H1 (cell line): ENCODE results near the gene AMZ1. TPM values are rescaled to one million over a fixed set of nuclear protein-coding genes. Genes with fewer than 3 reads are reported as not detected.

Experiments used
- CTCF ChIA-PET: fragments of 300-600 bp; sonication (Branson Sonifier 250); formaldehyde crosslinking; loops from one replicate; lab custom pipeline; 2021; ENCODE audit not compliant: partially characterized antibody; lab: Charles Lee
- POLR2A ChIA-PET: fragments of 300-600 bp; sonication (Branson Sonifier 250); formaldehyde crosslinking; loops from one replicate; lab custom pipeline; 2021; ENCODE audit warnings: inconsistent platforms; ENCODE audit not compliant: partially characterized antibody; lab: Charles Lee
- DNase-seq, 2 experiments: peaks; one replicate each; pipeline versions ENCODE4 v3.0.0 to v3.0.0-alpha.2; 2010 to 2022; ENCODE audit warnings: low spot score in 2 of 2, low read depth in 1 of 2, mixed read lengths in 1 of 2
- FAIRE-seq: peaks from 2 replicates; lab custom pipeline; 2011; peaks lifted over from hg19 to GRCh38; lab: Jason Lieb, UNC
- H2AFZ ChIP-seq: 2 replicates; pipeline ENCODE4 v1.8.1; 2012; ENCODE audit warnings: low read length, inconsistent platforms
- H2AK5ac ChIP-seq: 2 replicates; pipeline ENCODE4 v1.6.1; 2013; ENCODE audit warnings: low read depth, low read length
- H2BK120ac ChIP-seq: replicated peaks from 2 replicates; pipeline ENCODE3; 2013; ENCODE audit warnings: low read depth, low read length, inconsistent platforms
- H2BK12ac ChIP-seq: 2 replicates; pipeline ENCODE4 v1.6.1; 2013; ENCODE audit warnings: low read depth, low read length
- H2BK15ac ChIP-seq: 2 replicates; pipeline ENCODE4 v1.6.1; 2013; ENCODE audit warnings: low read length
- H2BK20ac ChIP-seq: 2 replicates; pipeline ENCODE4 v1.6.1; 2013; ENCODE audit warnings: low read length
- H2BK5ac ChIP-seq: 2 replicates; pipeline ENCODE4 v1.6.1; 2013; ENCODE audit warnings: low read depth, low read length
- H3K14ac ChIP-seq: 2 replicates; pipeline ENCODE4 v1.6.1; 2013; ENCODE audit warnings: inconsistent platforms; ENCODE audit not compliant: insufficient read length
- H3K18ac ChIP-seq: 2 replicates; pipeline ENCODE4 v1.6.1; 2013; ENCODE audit warnings: low read length; ENCODE audit errors: extremely low read depth
- H3K23ac ChIP-seq: 2 replicates; pipeline ENCODE4 v1.6.1; 2013; ENCODE audit warnings: inconsistent platforms; ENCODE audit not compliant: insufficient read length
- H3K23me2 ChIP-seq: 2 replicates; pipeline ENCODE4 v1.6.1; 2013; ENCODE audit warnings: low read depth, low read length
- H3K27ac ChIP-seq: 2 replicates; pipeline ENCODE4 v1.6.1; 2011; ENCODE audit warnings: low read depth, low read length, inconsistent platforms
- H3K27me3 ChIP-seq, 4 experiments: replicated peaks in 1 of 4; 1 replicate in 1 of 4; 2 replicates in 3 of 4; pipeline versions ENCODE4 v1.6.1 to v1.8.1; 2011 to 2013; ENCODE audit warnings: low read length in 3 of 4, mild to moderate bottlenecking in 3 of 4, inconsistent platforms in 2 of 4, mixed read lengths in 2 of 4, moderate library complexity in 1 of 4; ENCODE audit not compliant: control insufficient read depth in 3 of 4, insufficient read depth in 3 of 4; ENCODE audit errors: extremely low read depth in 1 of 4
- H3K36me3 ChIP-seq, 4 experiments: 2 replicates each; pipeline versions ENCODE4 v1.6.1 to v1.8.1; 2011 to 2013; ENCODE audit warnings: mild to moderate bottlenecking in 4 of 4, low read length in 3 of 4, moderate library complexity in 2 of 4, control low read depth in 1 of 4, inconsistent platforms in 1 of 4; ENCODE audit not compliant: insufficient read depth in 4 of 4, control insufficient read depth in 2 of 4
- H3K4ac ChIP-seq: replicated peaks from 2 replicates; pipeline ENCODE3; 2013; ENCODE audit warnings: low read length, low read depth, mixed read lengths, inconsistent platforms; ENCODE audit not compliant: insufficient read length
- H3K4me1 ChIP-seq, 4 experiments: replicated peaks in 1 of 4; 1 replicate in 1 of 4; 2 replicates in 3 of 4; pipeline versions ENCODE4 v1.6.1 to v1.8.1; 2011 to 2013; ENCODE audit warnings: low read length in 3 of 4, inconsistent platforms in 2 of 4, mixed read lengths in 1 of 4; ENCODE audit not compliant: insufficient read depth in 4 of 4, control insufficient read depth in 3 of 4
- H3K4me2 ChIP-seq, 2 experiments: 2 replicates each; pipeline versions ENCODE4 v1.6.1 to v1.8.1; 2011 to 2013; ENCODE audit warnings: low read depth in 2 of 2, low read length in 2 of 2, control low read depth in 1 of 2, inconsistent platforms in 1 of 2, mild to moderate bottlenecking in 1 of 2; ENCODE audit not compliant: insufficient read depth in 1 of 2
- H3K4me3 ChIP-seq, 4 experiments: fragments of 200-600, 300-600 bp in 1 of 4; sonication (generic), shearing (Covaris generic), sonication (Bioruptor Twin) in 1 of 4; 2 replicates each; pipeline versions ENCODE4 v1.5.1 to v1.8.1; 2011 to 2016; ENCODE audit warnings: low read length in 4 of 4, low read depth in 3 of 4, control low read depth in 2 of 4, inconsistent platforms in 2 of 4, mild to moderate bottlenecking in 2 of 4, mixed read lengths in 1 of 4, moderate library complexity in 1 of 4; ENCODE audit not compliant: insufficient read depth in 2 of 4; ENCODE audit errors: extremely low read depth in 1 of 4
- H3K56ac ChIP-seq: replicated peaks from 2 replicates; pipeline ENCODE3; 2013; ENCODE audit warnings: low read depth, mild to moderate bottlenecking, mixed read lengths, low read length, inconsistent platforms; ENCODE audit not compliant: insufficient read length
- H3K79me1 ChIP-seq: 2 replicates; pipeline ENCODE4 v1.6.1; 2013; ENCODE audit warnings: low read depth, low read length, control low read depth
- H3K79me2 ChIP-seq, 2 experiments: 2 replicates each; pipeline versions ENCODE4 v1.6.1 to v1.8.1; 2012 to 2013; ENCODE audit warnings: low read length in 2 of 2, mild to moderate bottlenecking in 2 of 2, inconsistent platforms in 1 of 2; ENCODE audit not compliant: insufficient read depth in 2 of 2, control insufficient read depth in 1 of 2
- H3K9ac ChIP-seq, 4 experiments: replicated peaks in 1 of 4; 1 replicate in 1 of 4; 2 replicates in 3 of 4; pipeline versions ENCODE4 v1.6.1 to v1.8.1; 2011 to 2013; ENCODE audit warnings: low read depth in 3 of 4, low read length in 3 of 4, control low read depth in 2 of 4, mild to moderate bottlenecking in 2 of 4, moderate library complexity in 2 of 4, inconsistent platforms in 1 of 4; ENCODE audit errors: extremely low read depth in 1 of 4
- H3K9me3 ChIP-seq, 2 experiments: 2 replicates each; pipeline versions ENCODE4 v1.6.1 to v1.8.1; 2012 to 2013; ENCODE audit warnings: mild to moderate bottlenecking in 2 of 2, moderate library complexity in 2 of 2, control low read depth in 1 of 2, inconsistent platforms in 1 of 2, low read depth in 1 of 2, low read length in 1 of 2, mixed read lengths in 1 of 2; ENCODE audit not compliant: insufficient read depth in 2 of 2
- H4K20me1 ChIP-seq, 2 experiments: replicated peaks in 1 of 2; 2 replicates each; pipeline versions ENCODE3 to v1.8.1; 2011 to 2013; ENCODE audit warnings: inconsistent platforms in 2 of 2, low read length in 2 of 2, mild to moderate bottlenecking in 1 of 2; ENCODE audit not compliant: insufficient read depth in 2 of 2, control insufficient read depth in 1 of 2
- H4K5ac ChIP-seq: 2 replicates; pipeline ENCODE4 v1.6.1; 2013; ENCODE audit warnings: low read length, low read depth, mixed read lengths, inconsistent platforms; ENCODE audit not compliant: insufficient read length
- H4K8ac ChIP-seq: 2 replicates; pipeline ENCODE4 v1.8.0; 2013; ENCODE audit warnings: mild to moderate bottlenecking, moderate library complexity, low read length, inconsistent platforms; ENCODE audit not compliant: insufficient read depth; ENCODE audit errors: extremely low read depth
- H4K91ac ChIP-seq: replicated peaks from 2 replicates; pipeline ENCODE3; 2013; ENCODE audit warnings: low read length, mixed read lengths, inconsistent platforms; ENCODE audit not compliant: insufficient read length
- SIX5 ChIP-seq: IDR thresholded peaks from 2 replicates; pipeline ENCODE4 v1.6.1; 2011; ENCODE audit warnings: mild to moderate bottlenecking, low read depth, low read length
- WGBS, 2 experiments: shearing (Covaris generic) in 1 of 2; methylation state at CpG; one replicate each; pipeline versions ENCODE4 v1.1.6 to v1.1.7; 2013 to 2015; ENCODE audit warnings: low lambda C conversion rate in 2 of 2, mixed read lengths in 2 of 2, inconsistent platforms in 1 of 2, low coverage in 1 of 2, missing lambda C conversion rate in 1 of 2; ENCODE audit not compliant: insufficient replicate concordance in 2 of 2, insufficient coverage in 1 of 2, insufficient read length in 1 of 2; ENCODE audit errors: extremely low coverage in 1 of 2, missing lambda C conversion rate in 1 of 2; 5-methylcytosine and 5-hydroxymethylcytosine counted together
- polyA plus RNA-seq, 7 experiments: library from polyadenylated mRNA; depleted of rRNA in 3 of 7; stranded (reverse) in 5 of 7; unstranded in 2 of 7; fragments of >200 nt in 5 of 7; fragments of 200-250 nt in 2 of 7; gene quantifications; 1 replicate in 5 of 7; 2 replicates in 1 of 7; 4 replicates in 1 of 7; pipeline versions ENCODE4 v1.2.1 to v1.2.3, GENCODE V29; 2011 to 2013; ENCODE audit warnings: missing spikeins in 2 of 7, mixed read lengths in 2 of 7
- total RNA-seq: library from RNA; stranded (reverse); fragmentation: NEBNext Ultra II Directional; extraction: Animal tissue kit (Norgen Biotek cat#: 25700); gene quantifications from 2 replicates; pipeline ENCODE4 v1.2.1, GENCODE V29; 2021

AMZ1 gene
- total and polyA plus RNA-seq, 2 of the 8 experiments (the other 6 are each of a cell fraction or from before 2014, with no cell fraction given) = 0.59 to 1.4 TPM

DNA sequence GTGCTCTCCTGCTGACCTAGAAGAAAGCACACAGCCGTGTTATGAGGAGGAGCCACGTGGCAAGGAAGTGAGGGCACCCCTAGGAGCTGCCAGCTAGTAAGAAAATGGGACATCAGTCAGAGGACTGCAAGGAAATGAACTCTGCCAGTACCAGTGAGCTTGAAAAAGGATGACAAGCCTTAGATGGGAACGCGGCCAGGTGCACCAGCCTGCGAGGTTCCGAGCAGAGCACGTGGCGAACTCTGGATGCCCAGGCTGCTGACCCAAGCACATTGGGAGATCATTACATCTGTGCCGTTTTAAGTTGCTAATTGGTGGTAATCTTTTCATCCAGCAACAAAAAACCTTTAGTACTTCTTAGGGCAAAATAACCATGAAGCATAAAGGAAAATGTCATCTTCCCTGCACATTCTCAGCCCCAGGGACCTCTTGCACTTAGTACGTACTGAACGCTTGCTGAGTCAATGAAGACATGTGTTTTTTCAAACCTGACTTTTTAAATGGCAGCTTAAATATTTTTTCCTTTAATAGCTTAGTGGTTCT lies 69.4 kb downstream of the AMZ1 start:
- 0 out of 2 replicates have a peak overlapping the region, but pooled peaks have one; percentile 28 for H2BK5ac ChIP-seq
- CTCF ChIA-PET = interaction anchor here (0.7 to 1.8 kb wide), 8 partner anchors 13 to 661 kb away, joined by 3 to 7 read pairs (median 4); no protein-coding TSS in a partner anchor
- no peak overlapping the region for H3K4ac ChIP-seq
- H4K5ac ChIP-seq = no peak overlapping the region
- no peak overlapping the region for H2BK15ac ChIP-seq
- H3K4me1 ChIP-seq = peaks cover 0 to 7% (median 3%) of the 10 kb centered on the region in 4 experiments; a peak in 5 of 7 replicates
- H2AK5ac ChIP-seq = no peak overlapping the region
- H2BK12ac ChIP-seq = no peak overlapping the region
- 96% methylated on average over 11 of the region's 11 CpGs; no CpG with 5 or more reads in 1 of the 2 experiments for WGBS, 2 experiments
- peak in 1 of 2 experiments; percentile 30 for DNase-seq
- H3K4me2 ChIP-seq = no peak overlapping the region
- no peak overlapping the region for H3K56ac ChIP-seq
- H3K18ac ChIP-seq = no peak overlapping the region
- peaks cover 2 to 77% of the 10 kb centered on the region in 2 experiments; a peak in 2 of 4 replicates for H3K79me2 ChIP-seq
- POLR2A ChIA-PET = no interaction called here
- H3K9ac ChIP-seq = no peak overlapping the region
- peaks cover 0 to 6% of the 10 kb centered on the region in 2 experiments for H4K20me1 ChIP-seq
- no peak overlapping the region for H3K14ac ChIP-seq
- no peak overlapping the region for H2BK120ac ChIP-seq
- no peak overlapping the region for H3K23ac ChIP-seq
- no peak overlapping the region for H3K4me3 ChIP-seq
- H2AFZ ChIP-seq = no peak overlapping the region
- H3K27me3 ChIP-seq = no peaks in the 10 kb centered on the region
- no peaks in the 10 kb centered on the region for H3K9me3 ChIP-seq
- H2BK20ac ChIP-seq = no peak overlapping the region
- 0 out of 8 replicates have a peak, but pooled peaks cover 0 to 2% (median 0%) of the 10 kb centered on the region in 4 experiments for H3K36me3 ChIP-seq
- no peak overlapping the region for H4K8ac ChIP-seq
- H3K23me2 ChIP-seq = no peaks in the 10 kb centered on the region; the same call in 1 of the 2 replicates
- TF ChIP-seq SIX5 = no peak
- H4K91ac ChIP-seq = no peak overlapping the region
- H3K79me1 ChIP-seq = peaks cover 10% of the 10 kb centered on the region; the same call in 1 of the 2 replicates
- H3K27ac ChIP-seq = no peak overlapping the region
- FAIRE-seq = no peak
